SK-N-SH treated with all-trans-retinoic acid at 6 μM for 48 hours (cell line): ENCODE results near the gene UCN.

Source experiments
- CSDC2 ChIP-seq: fragments of 250-450 bp; sonication (Bioruptor Pico); IDR thresholded peaks from 2 replicates; pipeline ENCODE4 v1.5.0; 2020; ENCODE audit warnings: mild to moderate bottlenecking, moderate library complexity
- GLIS3 ChIP-seq: fragments of 250-450 bp; sonication (Bioruptor Pico); IDR thresholded peaks from 2 replicates; pipeline ENCODE4 v1.5.0; 2020; ENCODE audit warnings: mild to moderate bottlenecking, moderate library complexity
- OSR1 ChIP-seq: fragments of 250-450 bp; sonication (Bioruptor Pico); IDR thresholded peaks from 2 replicates; pipeline ENCODE4 v1.8.0; 2022; ENCODE audit warnings: moderate library complexity, mild to moderate bottlenecking, inconsistent platforms
- RARB ChIP-seq: fragments of 250-450 bp; sonication (Bioruptor Pico); IDR thresholded peaks from 2 replicates; pipeline ENCODE4 v1.8.0; 2021; ENCODE audit warnings: mild to moderate bottlenecking, moderate library complexity
- SNAI2 ChIP-seq: fragments of 250-450 bp; sonication (Bioruptor Pico); IDR thresholded peaks from 2 replicates; pipeline ENCODE4 v1.5.0; 2020; ENCODE audit warnings: mild to moderate bottlenecking, moderate library complexity
- TOX ChIP-seq: fragments of 250-450 bp; sonication (Bioruptor Pico); IDR thresholded peaks from 2 replicates; pipeline ENCODE4 v1.8.0; 2021; ENCODE audit warnings: mild to moderate bottlenecking, moderate library complexity, borderline replicate concordance
- ZFP3 ChIP-seq: fragments of 250-450 bp; sonication (Bioruptor Pico); IDR thresholded peaks from 2 replicates; pipeline ENCODE4 v1.5.0; 2020; ENCODE audit warnings: mild to moderate bottlenecking, moderate library complexity
- ZFP30 ChIP-seq: fragments of 450-650 bp; formaldehyde crosslinking; IDR thresholded peaks from 2 replicates; pipeline ENCODE4 v1.5.0; 2022; ENCODE audit warnings: mild to moderate bottlenecking, moderate library complexity
- ZNF70 ChIP-seq: fragments of 450-650 bp; formaldehyde crosslinking; IDR thresholded peaks from 2 replicates; pipeline ENCODE4 v1.5.0; 2020; ENCODE audit warnings: mild to moderate bottlenecking, moderate library complexity
- ZNF8 ChIP-seq: fragments of 450-650 bp; formaldehyde crosslinking; IDR thresholded peaks from 2 replicates; pipeline ENCODE4 v1.5.0; 2020; ENCODE audit warnings: mild to moderate bottlenecking, moderate library complexity
- TF ChIP-seq, protein P1 (sequence below): fragments of 250-450 bp; sonication (Bioruptor Pico); IDR thresholded peaks from 2 replicates; pipeline ENCODE4 v1.8.0; 2020; ENCODE audit warnings: mild to moderate bottlenecking, moderate library complexity, borderline replicate concordance
- TF ChIP-seq, protein P2 (sequence below): fragments of 250-450 bp; sonication (Bioruptor Pico); IDR thresholded peaks from 2 replicates; pipeline ENCODE4 v1.5.1; 2021; ENCODE audit warnings: mild to moderate bottlenecking, moderate library complexity

DNA sequence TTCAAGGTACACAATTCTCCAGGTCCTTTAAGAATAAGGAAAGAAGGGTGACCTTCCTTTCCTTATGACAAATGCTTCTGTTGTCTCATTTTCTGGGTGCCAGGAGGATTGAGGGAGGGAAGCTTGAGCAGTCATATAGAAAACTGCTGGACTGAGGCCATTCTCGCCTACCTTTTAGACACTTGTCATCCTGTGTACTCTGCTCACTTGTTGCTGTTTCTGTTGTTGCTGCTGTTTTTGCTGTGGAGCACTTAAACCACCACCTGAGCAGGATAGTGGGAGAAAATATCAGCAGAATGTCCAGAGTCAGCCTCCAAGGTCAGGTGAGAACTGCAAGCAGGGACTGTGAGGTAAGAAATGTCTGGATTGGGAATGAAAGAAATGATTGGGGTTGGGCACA lies 30.2 kb downstream of the UCN start:
- TF ChIP-seq OSR1 (CRISPR knock-in tag): no peak
- no peak for TF ChIP-seq SNAI2 (CRISPR knock-in tag)
- TF ChIP-seq, protein P1, sequence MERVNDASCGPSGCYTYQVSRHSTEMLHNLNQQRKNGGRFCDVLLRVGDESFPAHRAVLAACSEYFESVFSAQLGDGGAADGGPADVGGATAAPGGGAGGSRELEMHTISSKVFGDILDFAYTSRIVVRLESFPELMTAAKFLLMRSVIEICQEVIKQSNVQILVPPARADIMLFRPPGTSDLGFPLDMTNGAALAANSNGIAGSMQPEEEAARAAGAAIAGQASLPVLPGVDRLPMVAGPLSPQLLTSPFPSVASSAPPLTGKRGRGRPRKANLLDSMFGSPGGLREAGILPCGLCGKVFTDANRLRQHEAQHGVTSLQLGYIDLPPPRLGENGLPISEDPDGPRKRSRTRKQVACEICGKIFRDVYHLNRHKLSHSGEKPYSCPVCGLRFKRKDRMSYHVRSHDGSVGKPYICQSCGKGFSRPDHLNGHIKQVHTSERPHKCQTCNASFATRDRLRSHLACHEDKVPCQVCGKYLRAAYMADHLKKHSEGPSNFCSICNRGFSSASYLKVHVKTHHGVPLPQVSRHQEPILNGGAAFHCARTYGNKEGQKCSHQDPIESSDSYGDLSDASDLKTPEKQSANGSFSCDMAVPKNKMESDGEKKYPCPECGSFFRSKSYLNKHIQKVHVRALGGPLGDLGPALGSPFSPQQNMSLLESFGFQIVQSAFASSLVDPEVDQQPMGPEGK (CRISPR knock-in tag): no peak
- TF ChIP-seq ZNF70 (CRISPR knock-in tag): no peak
- TF ChIP-seq, protein P2, sequence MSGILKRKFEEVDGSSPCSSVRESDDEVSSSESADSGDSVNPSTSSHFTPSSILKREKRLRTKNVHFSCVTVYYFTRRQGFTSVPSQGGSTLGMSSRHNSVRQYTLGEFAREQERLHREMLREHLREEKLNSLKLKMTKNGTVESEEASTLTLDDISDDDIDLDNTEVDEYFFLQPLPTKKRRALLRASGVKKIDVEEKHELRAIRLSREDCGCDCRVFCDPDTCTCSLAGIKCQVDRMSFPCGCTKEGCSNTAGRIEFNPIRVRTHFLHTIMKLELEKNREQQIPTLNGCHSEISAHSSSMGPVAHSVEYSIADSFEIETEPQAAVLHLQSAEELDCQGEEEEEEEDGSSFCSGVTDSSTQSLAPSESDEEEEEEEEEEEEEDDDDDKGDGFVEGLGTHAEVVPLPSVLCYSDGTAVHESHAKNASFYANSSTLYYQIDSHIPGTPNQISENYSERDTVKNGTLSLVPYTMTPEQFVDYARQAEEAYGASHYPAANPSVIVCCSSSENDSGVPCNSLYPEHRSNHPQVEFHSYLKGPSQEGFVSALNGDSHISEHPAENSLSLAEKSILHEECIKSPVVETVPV (CRISPR knock-in tag): no peak
- TF ChIP-seq GLIS3 (CRISPR knock-in tag): no peak
- no peak for TF ChIP-seq RARB (CRISPR knock-in tag)
- TF ChIP-seq ZFP3 (CRISPR knock-in tag): no peak
- no peak for TF ChIP-seq CSDC2 (CRISPR knock-in tag)
- no peak for TF ChIP-seq ZNF8
- TF ChIP-seq ZFP30 (CRISPR knock-in tag): no peak
- TF ChIP-seq TOX (CRISPR knock-in tag): no peak
